HS-5 (cell line): ENCODE results near the gene ALAD.
"Not testable (repeated sequence)": the region's sequence is repeated elsewhere in the genome, so short reads cannot be mapped to it uniquely, and the experiment has no call there.

Source experiments
- DNase-seq: peaks from one replicate; pipeline ENCODE4 v3.0.0-alpha.2; 2012; ENCODE audit warnings: low read depth

ALAD gene

GRCh38 chr9:113398796-113399195 lies 2.3 kb downstream of the ALAD start:
- DNase-seq, result no peak

DNA sequence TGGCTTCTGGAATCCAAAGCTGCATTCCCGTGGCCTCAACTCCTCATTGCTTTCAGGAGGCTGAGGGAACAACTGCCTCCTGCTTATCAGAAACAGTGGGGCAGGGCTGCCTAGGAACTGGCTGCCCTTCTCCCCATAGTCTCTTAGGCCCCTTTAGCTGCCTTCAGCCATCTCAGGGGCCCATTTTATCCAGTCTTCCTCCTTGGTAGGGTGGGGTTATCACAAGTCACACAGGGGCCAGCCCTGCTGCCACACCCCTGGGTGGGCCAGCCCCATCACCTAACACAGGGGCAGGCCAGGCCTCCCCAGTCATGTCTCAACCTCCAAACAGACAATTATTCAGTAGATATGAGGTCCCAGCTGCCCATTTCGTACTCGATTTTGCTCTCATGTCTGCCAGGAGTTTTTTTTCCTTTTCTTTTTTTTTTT lies 3.9 kb downstream of the ALAD start:
- no peak for DNase-seq

- DNase-seq, result no peak
Measured at GRCh38 chr9:113395000-113395861, 5.9 kb downstream of the ALAD start.

DNA sequence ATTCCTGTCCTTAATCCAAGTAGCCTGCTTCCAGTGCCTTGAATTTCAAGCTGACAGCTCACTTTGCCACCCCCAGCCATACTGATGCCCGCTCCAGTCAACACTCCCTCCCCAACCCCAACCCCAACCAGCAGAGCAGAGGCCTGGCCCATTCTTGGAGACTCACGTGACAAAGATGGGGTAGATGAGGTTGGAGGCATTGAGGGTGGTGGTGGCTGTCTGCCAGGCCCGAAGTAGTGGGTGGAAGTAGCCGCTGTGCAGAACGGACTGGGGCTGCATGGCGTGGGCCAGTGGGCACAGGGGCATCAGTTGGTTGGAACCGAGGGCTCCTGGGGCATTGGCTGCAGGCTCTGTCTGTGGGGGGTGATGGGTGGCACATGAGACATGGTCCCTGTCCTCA lies 7.8 kb downstream of the ALAD start:
- DNase-seq, result no peak

- DNase-seq, result no peak
Measured at GRCh38 chr9:113391917-113392316, 9.2 kb downstream of the ALAD start.

GRCh38 chr9:113390192-113390960 lies 10.7 kb downstream of the ALAD start:
- DNase-seq, result no peak

- DNase-seq, result no peak
Measured at GRCh38 chr9:113389451-113389850, 11.6 kb downstream of the ALAD start.

DNA sequence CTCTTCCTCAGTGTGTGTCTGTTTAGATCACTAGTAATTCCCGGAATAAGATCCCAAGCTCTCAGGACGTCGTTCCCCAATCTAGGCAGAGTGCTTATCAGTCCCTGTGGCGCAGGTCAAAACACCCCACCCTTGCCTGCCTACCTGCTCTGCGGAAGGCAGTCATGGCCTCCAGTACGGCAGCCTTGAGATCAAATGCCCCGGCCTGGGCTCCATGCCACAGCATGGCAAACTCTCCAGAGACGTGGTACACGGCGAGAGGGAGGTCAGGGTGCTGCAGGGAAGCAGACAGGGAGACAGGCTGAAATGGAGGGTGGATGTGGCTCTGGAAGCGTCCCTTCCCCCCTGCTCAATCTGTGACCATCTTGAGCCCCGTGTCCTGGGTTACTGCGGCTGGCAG lies 12.3 kb downstream of the ALAD start:
- no peak for DNase-seq

DNA sequence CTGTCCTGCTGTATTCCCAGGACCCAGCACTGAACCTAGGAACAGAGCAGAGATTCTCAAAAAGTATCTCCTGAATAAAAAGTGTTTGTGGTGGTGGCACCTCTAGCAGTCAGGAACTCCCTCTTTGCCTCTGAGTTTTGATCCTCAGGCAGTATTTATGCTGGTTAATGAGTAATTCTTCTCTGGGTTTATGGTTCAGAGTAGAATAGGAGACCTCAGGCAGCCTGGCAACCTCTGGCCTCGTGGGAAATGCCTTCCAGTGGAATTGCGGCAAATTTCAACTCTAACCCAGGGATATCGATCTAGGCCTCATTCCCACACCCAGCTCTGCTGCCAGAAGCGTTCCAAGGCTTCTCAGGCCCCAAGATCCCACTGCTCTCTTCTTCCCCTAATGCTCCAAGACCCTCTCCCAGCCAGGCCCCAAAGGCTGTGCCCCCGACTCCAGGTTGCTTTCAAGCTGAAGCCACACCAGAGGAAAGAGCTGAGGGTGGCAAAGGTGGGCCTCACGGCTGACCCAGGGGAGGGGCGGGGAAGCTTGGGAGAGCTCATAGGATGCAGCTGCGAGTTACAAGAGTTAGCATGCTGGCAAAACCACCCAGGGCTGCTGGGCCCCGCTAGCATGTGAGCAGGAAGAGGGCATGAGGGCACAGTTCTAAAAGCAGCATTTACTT lies 13.4 kb downstream of the ALAD start:
- DNase-seq, result no peak

DNA sequence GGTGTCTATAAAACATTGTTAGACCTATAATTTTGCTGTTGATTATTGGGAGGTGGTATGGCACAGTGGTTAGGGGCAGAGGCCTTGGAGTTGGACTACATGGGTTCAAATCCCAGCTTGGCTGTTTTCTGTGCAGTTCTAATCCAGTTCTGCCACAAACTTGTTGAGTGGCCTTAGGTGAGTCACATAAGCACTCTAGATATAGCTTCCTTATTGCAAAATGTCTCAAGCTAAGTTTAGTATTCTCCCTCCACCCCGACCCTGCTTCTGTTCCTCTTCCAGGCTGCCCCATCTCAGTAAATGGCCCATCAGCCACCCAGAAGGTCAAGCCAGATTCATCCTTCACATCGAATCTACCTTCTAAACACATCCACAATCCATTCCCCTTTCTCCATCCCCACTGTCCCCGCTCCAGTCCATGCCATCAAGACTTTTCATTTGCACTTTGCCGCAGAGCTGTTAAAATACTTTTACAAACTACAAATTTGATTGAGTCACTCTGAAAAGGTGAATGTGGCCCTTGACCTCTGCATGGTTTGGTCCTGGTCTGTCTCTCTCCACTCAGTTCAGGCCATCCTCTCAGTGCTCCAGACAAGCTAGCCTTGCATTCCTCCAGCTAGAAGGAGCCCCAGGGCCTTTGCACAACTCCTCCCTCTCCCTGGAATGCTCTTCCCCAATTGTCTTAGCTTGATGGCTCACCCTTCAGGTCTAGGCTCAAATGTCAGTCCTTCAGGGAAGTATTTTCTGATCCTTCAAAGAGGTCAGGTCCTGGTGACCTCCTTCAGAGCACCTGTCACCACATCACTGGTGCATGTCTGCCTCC lies 14.3 kb downstream of the ALAD start:
- DNase-seq, result no peak

- DNase-seq, result no peak
Measured at GRCh38 chr9:113381909-113382411, 19.1 kb downstream of the ALAD start.

DNA sequence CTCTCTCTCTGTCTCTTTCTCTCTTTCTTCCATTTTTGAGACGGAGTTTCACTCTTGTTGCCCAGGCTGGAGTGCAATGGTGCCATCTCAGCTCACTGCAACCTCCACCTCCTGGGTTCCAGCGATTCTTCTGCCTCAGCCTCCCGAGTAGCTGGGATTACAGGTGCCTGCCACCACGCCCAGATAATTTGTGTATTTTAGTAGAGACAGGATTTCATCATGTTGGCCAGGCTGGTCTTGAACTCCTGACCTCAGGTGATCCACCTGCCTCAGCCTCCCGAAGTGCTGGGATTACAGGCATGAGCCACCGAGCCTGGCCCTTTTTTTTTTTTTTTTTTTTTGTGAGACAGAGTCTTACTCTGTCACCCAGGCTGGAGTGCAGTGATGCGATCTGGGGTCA lies 19.6 kb downstream of the ALAD start:
- not testable (repeated sequence) for DNase-seq

- no peak for DNase-seq
Measured at GRCh38 chr9:113380869-113381378, 20.2 kb downstream of the ALAD start.

GRCh38 chr9:113379829-113380210 lies 21.3 kb downstream of the ALAD start:
- not testable (repeated sequence) for DNase-seq

DNA sequence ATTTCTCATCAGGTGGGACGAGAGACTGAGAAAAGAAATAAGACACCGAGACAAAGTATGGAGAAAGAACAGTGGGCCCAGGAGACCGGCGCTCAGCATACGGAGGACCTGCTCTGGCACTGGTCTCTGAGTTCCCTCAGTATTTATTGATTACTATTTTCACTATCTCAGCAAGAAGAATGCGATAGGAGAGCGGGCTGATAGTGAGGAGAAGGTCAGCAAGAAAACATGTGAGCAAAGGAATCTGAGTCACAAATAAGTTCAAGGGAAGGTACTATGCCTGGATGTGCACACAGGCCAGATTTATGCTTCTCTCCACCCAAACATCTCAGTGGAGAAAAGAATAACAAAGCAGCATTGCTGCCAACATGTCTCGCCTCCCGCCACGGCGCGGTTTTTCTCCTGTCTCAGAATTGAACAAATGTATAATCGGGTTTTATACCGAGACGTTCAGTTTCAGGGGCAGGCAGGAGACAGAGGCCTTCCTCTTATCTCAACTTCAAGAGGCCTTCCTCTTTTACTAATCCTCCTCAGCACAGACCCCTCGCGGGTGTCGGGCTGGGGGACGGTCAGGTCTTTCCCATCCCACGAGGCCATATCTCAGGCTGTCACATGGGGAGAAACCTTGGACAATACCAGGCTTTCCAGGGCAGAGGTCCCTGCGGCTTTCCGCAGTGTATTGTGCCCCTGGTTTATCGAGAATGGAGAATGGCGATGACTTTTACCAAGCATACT lies 21.8 kb downstream of the ALAD start:
- DNase-seq, result not testable (repeated sequence)

GRCh38 chr9:113376634-113377567 lies 24.2 kb downstream of the ALAD start, which contains the start of gene HDHD3:
TSS of gene HDHD3 (minus strand) at chr9:113376986. CDS start at chr9:113374354, 2,632 bp downstream.
- DNase-seq, result peak; percentile 28

DNA sequence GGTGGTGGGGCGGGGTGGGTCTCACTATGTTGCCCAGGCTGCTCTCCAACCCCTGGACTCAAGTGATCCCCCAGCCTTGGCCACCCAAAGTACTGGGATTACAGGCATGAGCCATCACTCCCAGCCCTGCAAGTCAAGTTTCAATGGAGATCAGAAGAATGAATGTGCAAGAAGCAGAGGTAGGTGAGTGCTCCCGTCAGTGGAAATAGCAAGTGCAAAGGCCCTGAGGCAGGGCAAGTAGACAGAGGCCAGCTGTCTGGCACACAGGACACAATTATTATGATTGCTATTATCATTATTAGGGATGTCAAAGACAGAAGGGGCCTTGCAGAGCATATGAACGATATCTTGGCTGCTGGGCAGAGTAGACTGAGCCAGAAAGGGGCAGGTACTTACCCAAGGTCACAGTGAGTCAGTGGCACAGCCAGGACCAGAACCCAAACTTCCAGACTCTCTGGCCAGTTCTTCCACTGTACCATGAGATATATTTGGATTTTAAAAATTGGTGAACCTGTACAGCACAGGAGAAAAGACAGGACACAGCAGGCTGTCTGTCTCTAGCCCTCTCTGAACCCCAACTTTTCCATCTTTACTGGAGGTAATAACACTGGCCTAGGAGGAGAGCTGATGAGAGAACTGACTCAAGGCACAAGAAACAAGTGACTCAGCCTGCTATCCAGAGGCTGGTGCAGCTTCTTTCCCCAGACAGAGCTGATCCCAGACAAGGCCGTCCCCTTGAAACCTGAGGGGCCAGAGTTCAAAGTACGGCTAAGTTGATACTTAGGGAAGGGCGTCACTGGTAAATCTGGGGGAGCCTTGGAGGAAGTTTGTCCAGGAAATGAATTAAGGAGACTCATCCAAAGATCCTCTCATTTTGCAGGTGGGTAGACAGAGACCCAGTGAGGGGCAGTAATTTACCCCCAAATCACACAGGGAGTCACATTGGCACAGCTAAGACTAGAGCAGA lies 25.7 kb downstream of the ALAD start:
- DNase-seq, result no peak
